ENCODE results near the gene XDH.

XDH gene

GRCh38 chr2:31384351-31384750, 30.2 kb downstream of the XDH start:
- no peaks in the 10 kb centered on the region for H3K9me3 ChIP-seq (ENCODE audit: insufficient read depth, low read length, severe bottlenecking)
- H3K9ac ChIP-seq (ENCODE audit: low read depth, low read length): no peak overlapping the region
- no peaks in the 10 kb centered on the region for H3K79me2 ChIP-seq (ENCODE audit: insufficient read depth, low read length)
- no peaks in the 10 kb centered on the region for H3K36me3 ChIP-seq (ENCODE audit: insufficient read depth, low read length)
- H3K4me1 ChIP-seq (ENCODE audit: insufficient read depth, low read length): no peaks in the 10 kb centered on the region
- H2AFZ ChIP-seq (ENCODE audit: low read depth, low read length): no peak overlapping the region
- H3K4me2 ChIP-seq (ENCODE audit: insufficient read depth, low read length): no peak overlapping the region
- no peaks in the 10 kb centered on the region for H4K20me1 ChIP-seq (ENCODE audit: insufficient read depth, low read length)
- ATAC-seq (ENCODE audit: insufficient read depth, low read depth) (peak; percentile 71), DNase-seq (no peak)
- H3K4me3 ChIP-seq (ENCODE audit: low read depth in 1 of 2, low read length in 2 of 2): no peak overlapping the region
- no peak overlapping the region for H3K27ac ChIP-seq (ENCODE audit: low read length)
- TF ChIP-seq CTCF (IDR thresholded peaks at IDR 0.05; ENCODE audit: borderline replicate concordance, extremely low read depth, low read length, poor library complexity, severe bottlenecking) (no peak), EZH2 (IDR thresholded peaks at IDR 0.05; ENCODE audit: borderline replicate concordance, low read depth, low read length, severe bottlenecking) (no peak)
- H3K27me3 ChIP-seq (ENCODE audit: insufficient read depth, low read length, poor library complexity): peaks cover 2% of the 10 kb centered on the region

GRCh38 chr2:31383471-31384153, 30.9 kb downstream of the XDH start:
- H3K9me3 ChIP-seq (ENCODE audit: insufficient read depth, low read length, severe bottlenecking): no peaks in the 10 kb centered on the region
- no peak overlapping the region for H3K4me2 ChIP-seq (ENCODE audit: insufficient read depth, low read length)
- ATAC-seq (ENCODE audit: insufficient read depth, low read depth) (no peak), DNase-seq (no peak)
- H3K27ac ChIP-seq (ENCODE audit: low read length): no peak overlapping the region
- H2AFZ ChIP-seq (ENCODE audit: low read depth, low read length): no peak overlapping the region
- no peak overlapping the region for H3K4me3 ChIP-seq (ENCODE audit: low read depth in 1 of 2, low read length in 2 of 2)
- no peaks in the 10 kb centered on the region for H3K4me1 ChIP-seq (ENCODE audit: insufficient read depth, low read length)
- no peaks in the 10 kb centered on the region for H3K79me2 ChIP-seq (ENCODE audit: insufficient read depth, low read length)
- no peaks in the 10 kb centered on the region for H4K20me1 ChIP-seq (ENCODE audit: insufficient read depth, low read length)
- H3K36me3 ChIP-seq (ENCODE audit: insufficient read depth, low read length): no peaks in the 10 kb centered on the region
- H3K9ac ChIP-seq (ENCODE audit: low read depth, low read length): no peak overlapping the region
- peaks cover 5% of the 10 kb centered on the region for H3K27me3 ChIP-seq (ENCODE audit: insufficient read depth, low read length, poor library complexity)
- TF ChIP-seq CTCF (IDR thresholded peaks at IDR 0.05; ENCODE audit: borderline replicate concordance, extremely low read depth, low read length, poor library complexity, severe bottlenecking) (no peak), EZH2 (IDR thresholded peaks at IDR 0.05; ENCODE audit: borderline replicate concordance, low read depth, low read length, severe bottlenecking) (no peak)

GRCh38 chr2:31382452-31383120, 32.0 kb downstream of the XDH start:
- peak; percentile 10 for DNase-seq
- Histone ChIP-seq H3K36me3 (ENCODE audit: insufficient read depth, low read length) (no peaks in the 10 kb centered on the region), H3K27ac (ENCODE audit: low read length) (no peak overlapping the region), H3K9me3 (ENCODE audit: insufficient read depth, low read length, severe bottlenecking) (no peaks in the 10 kb centered on the region), H3K9ac (ENCODE audit: low read depth, low read length) (no peak overlapping the region), H2AFZ (ENCODE audit: low read depth, low read length) (no peak overlapping the region), H4K20me1 (ENCODE audit: insufficient read depth, low read length) (no peaks in the 10 kb centered on the region), H3K27me3 (ENCODE audit: insufficient read depth, low read length, poor library complexity) (peaks cover 5% of the 10 kb centered on the region), H3K79me2 (ENCODE audit: insufficient read depth, low read length) (no peaks in the 10 kb centered on the region), H3K4me1 (ENCODE audit: insufficient read depth, low read length) (no peaks in the 10 kb centered on the region), H3K4me2 (ENCODE audit: insufficient read depth, low read length) (no peak overlapping the region), H3K4me3 (ENCODE audit: low read depth in 1 of 2, low read length in 2 of 2) (no peak overlapping the region)
- ATAC-seq (ENCODE audit: insufficient read depth, low read depth): peak; percentile 63
- no peak for TF ChIP-seq EZH2 (IDR thresholded peaks at IDR 0.05; ENCODE audit: borderline replicate concordance, low read depth, low read length, severe bottlenecking)
- no peak for TF ChIP-seq CTCF (IDR thresholded peaks at IDR 0.05; ENCODE audit: borderline replicate concordance, extremely low read depth, low read length, poor library complexity, severe bottlenecking)

Measured in DND-41 (cell line).